Upper lobe of left lung (tissue), 4 donors: ENCODE data around the gene CTDSP1.

Experiments
- CTCF ChIP-seq, 6 experiments: fragments of 450-650 bp in 4 of 6; fragments of 200-600 bp in 2 of 6; sonication (generic) in 2 of 6; IDR thresholded peaks; one replicate each; pipeline ENCODE4 v1.5.1; 2016 to 2019; ENCODE audit warnings: antibody characterized with exemption in 6 of 6
- POLR2A ChIP-seq, 4 donors: fragments of 450-650 bp; IDR thresholded peaks; one replicate each; pipeline ENCODE4 v1.5.1; 2016 to 2017; ENCODE audit warnings: antibody characterized with exemption in 4 of 4, mild to moderate bottlenecking in 2 of 4
- POLR2AphosphoS5 ChIP-seq, 2 donors: sonication (generic); formaldehyde crosslinking; IDR thresholded peaks; one replicate each; pipeline ENCODE4 v1.5.1; 2017; ENCODE audit warnings: antibody characterized with exemption in 2 of 2

DNA sequence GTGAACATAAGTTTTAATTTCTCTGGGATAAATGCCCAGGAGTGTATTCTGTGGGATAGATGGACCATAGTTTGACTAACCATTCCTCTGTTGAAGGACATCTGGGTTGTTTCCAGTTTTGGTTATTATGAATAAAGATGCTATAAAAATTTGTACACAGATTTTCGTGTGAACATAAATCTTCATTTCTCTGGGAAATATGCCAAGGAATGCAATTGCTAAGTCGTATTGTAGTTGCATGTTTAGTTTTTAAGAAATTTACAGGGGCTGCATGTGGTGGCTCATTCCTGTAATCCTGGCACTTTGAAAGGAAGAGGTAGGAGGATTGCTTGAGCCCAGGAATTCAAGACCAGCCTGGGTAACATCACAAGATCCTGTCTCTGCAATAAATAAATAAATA lies 24.5 kb upstream of the CTDSP1 start:
- TF ChIP-seq CTCF (IDR thresholded peaks at IDR 0.05) (no peak), POLR2A (IDR thresholded peaks at IDR 0.05) (no peak), POLR2AphosphoS5 (IDR thresholded peaks at IDR 0.05) (no peak)
